Adrenal gland (tissue), 12 donors: Measurements from ENCODE around the gene CFAP90. TPM values are rescaled to one million over a fixed set of nuclear protein-coding genes. Genes with fewer than 3 reads are reported as not detected.

ENCODE experiments used
- DNase-seq, 7 donors: peaks; one replicate each; pipeline ENCODE4 v3.0.0-alpha.2; 2019 to 2020
- H3K27ac ChIP-seq, 5 donors: fragments of 200-600 bp; sonication (generic) in 4 of 5; 1 replicate in 3 of 5; 2 replicates in 2 of 5; pipeline versions ENCODE4 v1.5.1 to v1.8.0; 2016 to 2020; ENCODE audit warnings: mild to moderate bottlenecking in 1 of 5
- H3K27me3 ChIP-seq: fragments of 200-600 bp; 2 replicates; pipeline ENCODE4 v1.8.0; 2021
- H3K36me3 ChIP-seq, 2 donors: fragments of 200-600 bp; replicated peaks in 1 of 2; 1 replicate in 1 of 2; 2 replicates in 1 of 2; pipeline versions ENCODE4 v1.5.1 to v1.8.0; 2018 to 2022
- H3K4me1 ChIP-seq, 2 donors: fragments of 200-600 bp; replicated peaks in 1 of 2; 1 replicate in 1 of 2; 2 replicates in 1 of 2; pipeline versions ENCODE4 v1.5.1 to v1.8.0; 2018 to 2021
- H3K4me3 ChIP-seq, 4 donors: fragments of 200-600 bp; sonication (generic) in 3 of 4; one replicate each; pipeline ENCODE4 v1.5.1; 2016 to 2018
- H3K9me3 ChIP-seq, 3 donors: fragments of 200-600 bp; sonication (generic) in 1 of 3; replicated peaks in 1 of 3; 1 replicate in 2 of 3; 2 replicates in 1 of 3; pipeline versions ENCODE4 v1.5.1 to v1.8.0; 2016 to 2021
- POLR2A ChIP-seq, 2 donors: fragments of 450-650 bp; IDR thresholded peaks; one replicate each; pipeline ENCODE4 v1.6.1; 2017; ENCODE audit warnings: antibody characterized with exemption in 2 of 2, mild to moderate bottlenecking in 2 of 2, moderate library complexity in 1 of 2
- WGBS, 4 donors: extraction: QIAGEN DNeasy Blood & Tissue Kit in 2 of 4; methylation state at CpG; one replicate each; pipeline versions ENCODE4 v1.1.5 to v1.1.7; 2013 to 2017; 5-methylcytosine and 5-hydroxymethylcytosine counted together
- intact Hi-C, 2 donors: fragments of 100-400 bp; cut with DNase I; formaldehyde crosslinking; loops; one replicate each; pipeline versions ENCODE4 v1.14.1 to v1.15.0; 2022 to 2023
- polyA plus RNA-seq, 3 donors: library from polyadenylated mRNA; stranded (reverse); fragments of 200-250 nt in 2 of 3; fragments of 350-450 nt in 1 of 3; fragmentation: Illumina TruSeq in 1 of 3; extraction: RNeasy Lipid Tissue Mini Kit (QIAGEN cat#74804) in 1 of 3; gene quantifications; one replicate each; pipeline ENCODE4 v1.2.3, GENCODE V29; 2013 to 2014
- total RNA-seq, 9 donors: library from RNA; depleted of rRNA in 4 of 9; stranded (reverse); fragments of >200 nt in 4 of 9; fragments of 120-200 nt in 1 of 9; fragmentation: NEBNext Ultra II Directional in 1 of 9; extraction: Animal tissue kit (Norgen Biotek cat#: 25700) in 1 of 9; gene quantifications; one replicate each; pipeline versions ENCODE4 v1.1.0 to v1.2.4, GENCODE V29; 2013 to 2023
- TF ChIP-seq, protein P1 (sequence below), 6 experiments: fragments of 450-650 bp in 4 of 6; fragments of 200-600 bp in 2 of 6; sonication (generic) in 1 of 6; IDR thresholded peaks; 1 replicate in 5 of 6; 2 replicates in 1 of 6; pipeline versions ENCODE4 v1.5.1 to v1.8.0; 2016 to 2021; ENCODE audit warnings: antibody characterized with exemption in 6 of 6, mild to moderate bottlenecking in 2 of 6, moderate library complexity in 1 of 6
- donor health status: healthy with polysubstance abuse.
- donor health status: Bipolar disorder and iron deficiency.
- donor health status: DM: yes; HTN: yes; CAD: no.
- donor health status: DM: no; HTN: no; CAD: no.
- donor health status: DM: no; HTN: no; CAD: no.
- donor health status: DM: yes; HTN: yes; CAD: no.

The CFAP90 gene
- total and polyA plus RNA-seq, 12 donors: 0.11 to 1.3 (median 0.39) TPM; not detected in 3

- Histone ChIP-seq H3K9me3 (no peaks in the 10 kb centered on the region), H3K4me1 (no peaks in the 10 kb centered on the region), H3K27me3 (no peaks in the 10 kb centered on the region), H3K36me3 (no peaks in the 10 kb centered on the region), H3K27ac (no peak overlapping the region), H3K4me3 (no peak overlapping the region)
- WGBS, 4 donors: 45 to 85% (median 71%) methylated on average over 3 of the region's 3 CpGs
- intact Hi-C loops: no loop called here
- no peak for TF ChIP-seq POLR2A (IDR thresholded peaks at IDR 0.05)
- TF ChIP-seq, protein P1, sequence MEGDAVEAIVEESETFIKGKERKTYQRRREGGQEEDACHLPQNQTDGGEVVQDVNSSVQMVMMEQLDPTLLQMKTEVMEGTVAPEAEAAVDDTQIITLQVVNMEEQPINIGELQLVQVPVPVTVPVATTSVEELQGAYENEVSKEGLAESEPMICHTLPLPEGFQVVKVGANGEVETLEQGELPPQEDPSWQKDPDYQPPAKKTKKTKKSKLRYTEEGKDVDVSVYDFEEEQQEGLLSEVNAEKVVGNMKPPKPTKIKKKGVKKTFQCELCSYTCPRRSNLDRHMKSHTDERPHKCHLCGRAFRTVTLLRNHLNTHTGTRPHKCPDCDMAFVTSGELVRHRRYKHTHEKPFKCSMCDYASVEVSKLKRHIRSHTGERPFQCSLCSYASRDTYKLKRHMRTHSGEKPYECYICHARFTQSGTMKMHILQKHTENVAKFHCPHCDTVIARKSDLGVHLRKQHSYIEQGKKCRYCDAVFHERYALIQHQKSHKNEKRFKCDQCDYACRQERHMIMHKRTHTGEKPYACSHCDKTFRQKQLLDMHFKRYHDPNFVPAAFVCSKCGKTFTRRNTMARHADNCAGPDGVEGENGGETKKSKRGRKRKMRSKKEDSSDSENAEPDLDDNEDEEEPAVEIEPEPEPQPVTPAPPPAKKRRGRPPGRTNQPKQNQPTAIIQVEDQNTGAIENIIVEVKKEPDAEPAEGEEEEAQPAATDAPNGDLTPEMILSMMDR (IDR thresholded peaks at IDR 0.05): no peak
- no peak for DNase-seq
These were observed 28.5 kb downstream of the CFAP90 start for GRCh38 chr5:7822449-7822848.

GRCh38 chr5:7816535-7816901 is 34.4 kb downstream of the CFAP90 start:
- Histone ChIP-seq H3K4me1 (peaks cover 0 to 6% of the 10 kb centered on the region in 2 donors), H3K27me3 (no peaks in the 10 kb centered on the region), H3K36me3 (no peaks in the 10 kb centered on the region), H3K27ac (no peak overlapping the region), H3K9me3 (no peaks in the 10 kb centered on the region), H3K4me3 (no peak overlapping the region)
- no peak for TF ChIP-seq POLR2A (IDR thresholded peaks at IDR 0.05)
- TF ChIP-seq, protein P1 (IDR thresholded peaks at IDR 0.05): peak in 1 of 6 experiments; percentile 6
- 41 to 55% (median 52%) methylated on average over 8 to 9 of the region's 9 CpGs for WGBS, 4 donors
- no peak for DNase-seq
- intact Hi-C loops: no loop called here

DNA sequence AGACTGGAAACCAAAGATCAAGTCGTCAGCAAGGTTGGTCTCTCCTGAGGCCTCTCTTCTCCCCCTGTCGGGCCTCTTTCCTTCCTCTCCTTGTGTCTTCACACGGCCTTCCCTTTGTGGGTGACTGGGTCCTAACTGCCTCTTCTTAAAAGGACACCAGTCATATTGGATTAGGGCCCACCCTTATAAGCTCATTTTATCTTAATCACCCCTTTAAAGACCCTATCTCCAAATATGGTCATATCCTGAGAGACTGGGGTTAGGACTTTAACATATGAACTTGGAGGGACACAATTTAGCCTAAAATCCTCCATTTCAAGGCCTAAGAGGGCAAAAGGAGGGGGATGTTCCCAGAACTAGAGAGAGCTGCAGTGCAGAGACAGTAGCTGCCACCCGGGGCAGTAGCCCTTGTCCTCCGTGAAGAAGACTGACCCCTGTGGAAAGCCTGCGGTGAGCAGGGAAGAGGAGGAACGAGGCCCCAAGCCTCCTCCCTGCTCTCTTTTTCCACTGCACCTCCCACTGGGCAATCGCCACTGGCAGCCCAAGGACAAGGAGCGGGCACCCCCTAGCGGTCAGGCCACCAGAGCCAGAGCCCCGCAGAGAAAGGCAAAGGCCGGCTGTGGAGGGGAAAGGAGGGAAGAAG is 34.9 kb downstream of the CFAP90 start:
- no peak overlapping the region for H3K27ac ChIP-seq
- no peaks in the 10 kb centered on the region for H3K27me3 ChIP-seq
- 17 to 29% (median 21%) methylated on average over 10 to 12 of the region's 12 CpGs for WGBS, 4 donors
- peak; percentile 72 to 91 (median 78) for DNase-seq
- no peaks in the 10 kb centered on the region for H3K36me3 ChIP-seq
- TF ChIP-seq POLR2A (IDR thresholded peaks at IDR 0.05): no peak
- TF ChIP-seq, protein P1 (IDR thresholded peaks at IDR 0.05): peak; percentile 55 to 82 (median 67)
- H3K4me3 ChIP-seq: no peak overlapping the region
- intact Hi-C loops: no loop called here
- H3K4me1 ChIP-seq: peaks cover 0 to 6% of the 10 kb centered on the region in 2 donors
- H3K9me3 ChIP-seq: no peaks in the 10 kb centered on the region

GRCh38 chr5:7814816-7815215 is 36.1 kb downstream of the CFAP90 start:
- no peaks in the 10 kb centered on the region for H3K9me3 ChIP-seq
- H3K36me3 ChIP-seq: no peaks in the 10 kb centered on the region
- H3K4me1 ChIP-seq: peaks cover 0 to 6% of the 10 kb centered on the region in 2 donors
- intact Hi-C loops: no loop called here
- TF ChIP-seq, protein P1 (IDR thresholded peaks at IDR 0.05): no peak
- no peak for TF ChIP-seq POLR2A (IDR thresholded peaks at IDR 0.05)
- no peak for DNase-seq
- no peak overlapping the region for H3K27ac ChIP-seq
- no peaks in the 10 kb centered on the region for H3K27me3 ChIP-seq
- WGBS, 4 donors: 91 to 96% (median 95%) methylated on average over 10 of the region's 10 CpGs
- H3K4me3 ChIP-seq: no peak overlapping the region
